H1 (cell line): ENCODE measurements around the gene NR2F1. TPM values are rescaled to one million over a fixed set of nuclear protein-coding genes. Genes with fewer than 3 reads are reported as not detected.

Experiments
- CTCF ChIA-PET: fragments of 300-600 bp; sonication (Branson Sonifier 250); formaldehyde crosslinking; loops from one replicate; lab custom pipeline; 2021; ENCODE audit not compliant: partially characterized antibody; lab: Charles Lee
- POLR2A ChIA-PET: fragments of 300-600 bp; sonication (Branson Sonifier 250); formaldehyde crosslinking; loops from one replicate; lab custom pipeline; 2021; ENCODE audit warnings: inconsistent platforms; ENCODE audit not compliant: partially characterized antibody; lab: Charles Lee
- DNase-seq, 2 experiments: peaks; one replicate each; pipeline versions ENCODE4 v3.0.0 to v3.0.0-alpha.2; 2010 to 2022; ENCODE audit warnings: low spot score in 2 of 2, low read depth in 1 of 2, mixed read lengths in 1 of 2
- FAIRE-seq: peaks from 2 replicates; lab custom pipeline; 2011; peaks lifted over from hg19 to GRCh38; lab: Jason Lieb, UNC
- H2AFZ ChIP-seq: 2 replicates; pipeline ENCODE4 v1.8.1; 2012; ENCODE audit warnings: low read length, inconsistent platforms
- H2AK5ac ChIP-seq: 2 replicates; pipeline ENCODE4 v1.6.1; 2013; ENCODE audit warnings: low read depth, low read length
- H2BK120ac ChIP-seq: replicated peaks from 2 replicates; pipeline ENCODE3; 2013; ENCODE audit warnings: low read depth, low read length, inconsistent platforms
- H2BK12ac ChIP-seq: 2 replicates; pipeline ENCODE4 v1.6.1; 2013; ENCODE audit warnings: low read depth, low read length
- H2BK15ac ChIP-seq: 2 replicates; pipeline ENCODE4 v1.6.1; 2013; ENCODE audit warnings: low read length
- H2BK20ac ChIP-seq: 2 replicates; pipeline ENCODE4 v1.6.1; 2013; ENCODE audit warnings: low read length
- H2BK5ac ChIP-seq: 2 replicates; pipeline ENCODE4 v1.6.1; 2013; ENCODE audit warnings: low read depth, low read length
- H3K14ac ChIP-seq: 2 replicates; pipeline ENCODE4 v1.6.1; 2013; ENCODE audit warnings: inconsistent platforms; ENCODE audit not compliant: insufficient read length
- H3K18ac ChIP-seq: 2 replicates; pipeline ENCODE4 v1.6.1; 2013; ENCODE audit warnings: low read length; ENCODE audit errors: extremely low read depth
- H3K23ac ChIP-seq: 2 replicates; pipeline ENCODE4 v1.6.1; 2013; ENCODE audit warnings: inconsistent platforms; ENCODE audit not compliant: insufficient read length
- H3K23me2 ChIP-seq: 2 replicates; pipeline ENCODE4 v1.6.1; 2013; ENCODE audit warnings: low read depth, low read length
- H3K27ac ChIP-seq: 2 replicates; pipeline ENCODE4 v1.6.1; 2011; ENCODE audit warnings: low read depth, low read length, inconsistent platforms
- H3K27me3 ChIP-seq, 4 experiments: replicated peaks in 1 of 4; 1 replicate in 1 of 4; 2 replicates in 3 of 4; pipeline versions ENCODE4 v1.6.1 to v1.8.1; 2011 to 2013; ENCODE audit warnings: low read length in 3 of 4, mild to moderate bottlenecking in 3 of 4, inconsistent platforms in 2 of 4, mixed read lengths in 2 of 4, moderate library complexity in 1 of 4; ENCODE audit not compliant: control insufficient read depth in 3 of 4, insufficient read depth in 3 of 4; ENCODE audit errors: extremely low read depth in 1 of 4
- H3K36me3 ChIP-seq, 4 experiments: 2 replicates each; pipeline versions ENCODE4 v1.6.1 to v1.8.1; 2011 to 2013; ENCODE audit warnings: mild to moderate bottlenecking in 4 of 4, low read length in 3 of 4, moderate library complexity in 2 of 4, control low read depth in 1 of 4, inconsistent platforms in 1 of 4; ENCODE audit not compliant: insufficient read depth in 4 of 4, control insufficient read depth in 2 of 4
- H3K4ac ChIP-seq: replicated peaks from 2 replicates; pipeline ENCODE3; 2013; ENCODE audit warnings: low read length, low read depth, mixed read lengths, inconsistent platforms; ENCODE audit not compliant: insufficient read length
- H3K4me1 ChIP-seq, 4 experiments: replicated peaks in 1 of 4; 1 replicate in 1 of 4; 2 replicates in 3 of 4; pipeline versions ENCODE4 v1.6.1 to v1.8.1; 2011 to 2013; ENCODE audit warnings: low read length in 3 of 4, inconsistent platforms in 2 of 4, mixed read lengths in 1 of 4; ENCODE audit not compliant: insufficient read depth in 4 of 4, control insufficient read depth in 3 of 4
- H3K4me2 ChIP-seq, 2 experiments: 2 replicates each; pipeline versions ENCODE4 v1.6.1 to v1.8.1; 2011 to 2013; ENCODE audit warnings: low read depth in 2 of 2, low read length in 2 of 2, control low read depth in 1 of 2, inconsistent platforms in 1 of 2, mild to moderate bottlenecking in 1 of 2; ENCODE audit not compliant: insufficient read depth in 1 of 2
- H3K4me3 ChIP-seq, 4 experiments: fragments of 200-600, 300-600 bp in 1 of 4; sonication (generic), shearing (Covaris generic), sonication (Bioruptor Twin) in 1 of 4; 2 replicates each; pipeline versions ENCODE4 v1.5.1 to v1.8.1; 2011 to 2016; ENCODE audit warnings: low read length in 4 of 4, low read depth in 3 of 4, control low read depth in 2 of 4, inconsistent platforms in 2 of 4, mild to moderate bottlenecking in 2 of 4, mixed read lengths in 1 of 4, moderate library complexity in 1 of 4; ENCODE audit not compliant: insufficient read depth in 2 of 4; ENCODE audit errors: extremely low read depth in 1 of 4
- H3K56ac ChIP-seq: replicated peaks from 2 replicates; pipeline ENCODE3; 2013; ENCODE audit warnings: low read depth, mild to moderate bottlenecking, mixed read lengths, low read length, inconsistent platforms; ENCODE audit not compliant: insufficient read length
- H3K79me1 ChIP-seq: 2 replicates; pipeline ENCODE4 v1.6.1; 2013; ENCODE audit warnings: low read depth, low read length, control low read depth
- H3K79me2 ChIP-seq, 2 experiments: 2 replicates each; pipeline versions ENCODE4 v1.6.1 to v1.8.1; 2012 to 2013; ENCODE audit warnings: low read length in 2 of 2, mild to moderate bottlenecking in 2 of 2, inconsistent platforms in 1 of 2; ENCODE audit not compliant: insufficient read depth in 2 of 2, control insufficient read depth in 1 of 2
- H3K9ac ChIP-seq, 4 experiments: replicated peaks in 1 of 4; 1 replicate in 1 of 4; 2 replicates in 3 of 4; pipeline versions ENCODE4 v1.6.1 to v1.8.1; 2011 to 2013; ENCODE audit warnings: low read depth in 3 of 4, low read length in 3 of 4, control low read depth in 2 of 4, mild to moderate bottlenecking in 2 of 4, moderate library complexity in 2 of 4, inconsistent platforms in 1 of 4; ENCODE audit errors: extremely low read depth in 1 of 4
- H3K9me3 ChIP-seq, 2 experiments: 2 replicates each; pipeline versions ENCODE4 v1.6.1 to v1.8.1; 2012 to 2013; ENCODE audit warnings: mild to moderate bottlenecking in 2 of 2, moderate library complexity in 2 of 2, control low read depth in 1 of 2, inconsistent platforms in 1 of 2, low read depth in 1 of 2, low read length in 1 of 2, mixed read lengths in 1 of 2; ENCODE audit not compliant: insufficient read depth in 2 of 2
- H4K20me1 ChIP-seq, 2 experiments: replicated peaks in 1 of 2; 2 replicates each; pipeline versions ENCODE3 to v1.8.1; 2011 to 2013; ENCODE audit warnings: inconsistent platforms in 2 of 2, low read length in 2 of 2, mild to moderate bottlenecking in 1 of 2; ENCODE audit not compliant: insufficient read depth in 2 of 2, control insufficient read depth in 1 of 2
- H4K5ac ChIP-seq: 2 replicates; pipeline ENCODE4 v1.6.1; 2013; ENCODE audit warnings: low read length, low read depth, mixed read lengths, inconsistent platforms; ENCODE audit not compliant: insufficient read length
- H4K8ac ChIP-seq: 2 replicates; pipeline ENCODE4 v1.8.0; 2013; ENCODE audit warnings: mild to moderate bottlenecking, moderate library complexity, low read length, inconsistent platforms; ENCODE audit not compliant: insufficient read depth; ENCODE audit errors: extremely low read depth
- H4K91ac ChIP-seq: replicated peaks from 2 replicates; pipeline ENCODE3; 2013; ENCODE audit warnings: low read length, mixed read lengths, inconsistent platforms; ENCODE audit not compliant: insufficient read length
- FOSL1 ChIP-seq: IDR thresholded peaks from 2 replicates; pipeline ENCODE4 v1.6.1; 2011; ENCODE audit warnings: mild to moderate bottlenecking, low read depth, low read length, moderate library complexity; ENCODE audit not compliant: insufficient read depth
- USF2 ChIP-seq: IDR thresholded peaks from 2 replicates; pipeline ENCODE4 v1.6.1; 2011; ENCODE audit warnings: low read length, improper control_type of control experiment
- polyA plus RNA-seq, 7 experiments: library from polyadenylated mRNA; depleted of rRNA in 3 of 7; stranded (reverse) in 5 of 7; unstranded in 2 of 7; fragments of >200 nt in 5 of 7; fragments of 200-250 nt in 2 of 7; gene quantifications; 1 replicate in 5 of 7; 2 replicates in 1 of 7; 4 replicates in 1 of 7; pipeline versions ENCODE4 v1.2.1 to v1.2.3, GENCODE V29; 2011 to 2013; ENCODE audit warnings: missing spikeins in 2 of 7, mixed read lengths in 2 of 7
- total RNA-seq: library from RNA; stranded (reverse); fragmentation: NEBNext Ultra II Directional; extraction: Animal tissue kit (Norgen Biotek cat#: 25700); gene quantifications from 2 replicates; pipeline ENCODE4 v1.2.1, GENCODE V29; 2021

The NR2F1 gene
- total and polyA plus RNA-seq, 2 of the 8 experiments (the other 6 are each of a cell fraction or from before 2014, with no cell fraction given) = not detected

GRCh38 chr5:93626801-93627200 lies 43.8 kb downstream of the NR2F1 start:
- Histone ChIP-seq H2BK15ac (no peak overlapping the region), H3K14ac (no peak overlapping the region), H3K79me1 (no peaks in the 10 kb centered on the region), H2AK5ac (no peak overlapping the region), H4K8ac (no peak overlapping the region), H2BK12ac (no peak overlapping the region), H4K20me1 (peaks cover 0 to 2% of the 10 kb centered on the region in 2 experiments), H3K9me3 (no peaks in the 10 kb centered on the region), H3K23ac (no peak overlapping the region), H3K9ac (no peak overlapping the region), H3K36me3 (no peaks in the 10 kb centered on the region), H3K27me3 (peaks cover 3 to 14% (median 9%) of the 10 kb centered on the region in 4 experiments; a peak in 5 of 7 replicates), H3K79me2 (no peaks in the 10 kb centered on the region), H3K4ac (no peak overlapping the region), H2BK20ac (no peak overlapping the region), H3K4me2 (no peak overlapping the region), H3K18ac (no peak overlapping the region), H2BK5ac (no peak overlapping the region), H2BK120ac (no peak overlapping the region), H3K23me2 (no peaks in the 10 kb centered on the region), H4K91ac (no peak overlapping the region), H3K4me3 (no peak overlapping the region), H4K5ac (no peak overlapping the region), H2AFZ (no peak overlapping the region), H3K4me1 (peaks cover 0 to 2% (median 0%) of the 10 kb centered on the region in 4 experiments; a peak in 1 of 7 replicates), H3K27ac (no peak overlapping the region), H3K56ac (no peak overlapping the region)
- no peak for DNase-seq
- CTCF ChIA-PET = no interaction called here
- FAIRE-seq = no peak
- TF ChIP-seq USF2 (no peak), FOSL1 (no peak)
- POLR2A ChIA-PET = no interaction called here
